ENCODE results near the gene PLPP6. TPM values are rescaled to one million over a fixed set of nuclear protein-coding genes. Genes with fewer than 3 reads are reported as not detected.

Gene PLPP6
- total and polyA plus RNA-seq, 2 of the 8 experiments (the other 6 are each of a cell fraction or from before 2014, with no cell fraction given): 11.8 to 13.3 TPM

DNA sequence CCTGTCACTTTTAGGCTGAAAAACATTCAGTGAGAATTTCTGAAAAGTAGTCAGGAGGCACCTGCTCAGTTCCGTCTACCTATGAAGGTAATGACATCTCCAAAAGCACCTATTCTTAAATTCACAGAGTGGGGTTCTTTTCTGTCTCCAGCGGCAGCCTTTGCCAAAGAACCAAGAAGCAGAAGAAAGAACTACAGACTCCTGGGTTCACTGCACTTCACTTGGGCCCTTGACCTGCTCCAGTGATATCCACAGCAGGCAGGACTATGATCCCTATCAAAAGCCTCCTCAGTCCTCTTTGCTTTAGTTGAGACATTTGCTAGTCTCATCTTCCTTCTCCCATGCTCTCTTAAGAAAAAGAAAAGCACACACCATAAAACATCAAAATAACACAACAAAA lies 19.7 kb upstream of the PLPP6 start:
- Histone ChIP-seq H4K8ac (ENCODE audit: extremely low read depth, insufficient read depth, low read length) (no peak overlapping the region), H3K27ac (ENCODE audit: low read depth, low read length) (no peak overlapping the region), H3K4me2 (ENCODE audit: insufficient read depth in 1 of 2, low read depth in 2 of 2, low read length in 2 of 2) (no peak overlapping the region), H4K5ac (ENCODE audit: insufficient read length, low read depth, low read length) (no peak overlapping the region), H2BK12ac (ENCODE audit: low read depth, low read length) (no peak overlapping the region), H3K4me1 (replicated peaks in 1 of 4; ENCODE audit: control insufficient read depth in 3 of 4, insufficient read depth in 4 of 4, low read length in 3 of 4) (no peaks in the 10 kb centered on the region), H2AFZ (ENCODE audit: low read length) (no peak overlapping the region), H3K4ac (replicated peaks; ENCODE audit: insufficient read length, low read depth, low read length) (no peak overlapping the region), H3K79me1 (ENCODE audit: low read depth, low read length) (no peaks in the 10 kb centered on the region), H2BK120ac (replicated peaks; ENCODE audit: low read depth, low read length) (no peak overlapping the region), H3K4me3 (ENCODE audit: extremely low read depth in 1 of 4, insufficient read depth in 2 of 4, low read depth in 3 of 4, low read length in 4 of 4) (no peak overlapping the region), H3K23me2 (ENCODE audit: low read depth, low read length) (no peaks in the 10 kb centered on the region; the same call in 1 of the 2 replicates), H3K36me3 (ENCODE audit: control insufficient read depth in 2 of 4, insufficient read depth in 4 of 4, low read length in 3 of 4) (no peaks in the 10 kb centered on the region), H2BK20ac (ENCODE audit: low read length) (no peak overlapping the region), H2BK5ac (ENCODE audit: low read depth, low read length) (no peak overlapping the region), H3K79me2 (ENCODE audit: control insufficient read depth in 1 of 2, insufficient read depth in 2 of 2, low read length in 2 of 2) (no peaks in the 10 kb centered on the region), H3K23ac (ENCODE audit: insufficient read length) (no peak overlapping the region), H3K27me3 (replicated peaks in 1 of 4; ENCODE audit: control insufficient read depth in 3 of 4, extremely low read depth in 1 of 4, insufficient read depth in 3 of 4, low read length in 3 of 4) (no peaks in the 10 kb centered on the region), H3K18ac (ENCODE audit: extremely low read depth, low read length) (no peak overlapping the region), H3K14ac (ENCODE audit: insufficient read length) (no peak overlapping the region), H3K56ac (replicated peaks; ENCODE audit: insufficient read length, low read depth, low read length) (no peak overlapping the region), H4K20me1 (replicated peaks in 1 of 2; ENCODE audit: control insufficient read depth in 1 of 2, insufficient read depth in 2 of 2, low read length in 2 of 2) (no peaks in the 10 kb centered on the region), H2BK15ac (ENCODE audit: low read length) (no peak overlapping the region), H3K9ac (replicated peaks in 1 of 4; ENCODE audit: extremely low read depth in 1 of 4, low read depth in 3 of 4, low read length in 3 of 4) (no peak overlapping the region), H3K9me3 (ENCODE audit: insufficient read depth in 2 of 2, low read depth in 1 of 2, low read length in 1 of 2) (no peaks in the 10 kb centered on the region), H4K91ac (replicated peaks; ENCODE audit: insufficient read length, low read length) (no peak overlapping the region), H2AK5ac (ENCODE audit: low read depth, low read length) (no peak overlapping the region)
- CTCF ChIA-PET (ENCODE audit: partially characterized antibody): interaction anchor here (1.0 to 2.1 kb wide), 3 partner anchors 89 to 261 kb away, joined by 3 to 7 read pairs (median 3); no protein-coding TSS in a partner anchor
- DNase-seq (ENCODE audit: low read depth in 1 of 2, low spot score in 2 of 2): no peak
- WGBS, 2 experiments (ENCODE audit: extremely low coverage in 1 of 2, insufficient coverage in 1 of 2, insufficient read length in 1 of 2, insufficient replicate concordance in 2 of 2, low coverage in 1 of 2, low lambda C conversion rate in 2 of 2, missing lambda C conversion rate in 1 of 2): 82% methylated on average over 2 of the region's 2 CpGs; no CpG with 5 or more reads in 1 of the 2 experiments
- FAIRE-seq: no peak
- POLR2A ChIA-PET (ENCODE audit: partially characterized antibody): interaction anchor here (1.5 kb wide), 1 partner anchor 21 kb away, joined by 5 read pairs; no protein-coding TSS in a partner anchor
- TF ChIP-seq SIRT6 (IDR thresholded peaks at IDR 0.05; ENCODE audit: low read length) (no peak), SIX5 (IDR thresholded peaks at IDR 0.05; ENCODE audit: low read depth, low read length) (no peak), CBX5 (IDR thresholded peaks at IDR 0.05; ENCODE audit: low read depth, low read length) (no peak), CTCF (IDR thresholded peaks at IDR 0.05; ENCODE audit: control extremely low read depth in 1 of 3, insufficient read depth in 1 of 3, low read depth in 1 of 3, low read length in 3 of 3) (no peak), EZH2 (IDR thresholded peaks at IDR 0.05; ENCODE audit: low read depth, low read length, severe bottlenecking) (no peak), EGR1 (IDR thresholded peaks at IDR 0.05; ENCODE audit: borderline replicate concordance, low read depth, low read length) (no peak), CHD2 (IDR thresholded peaks at IDR 0.05; ENCODE audit: low read length) (no peak), POU5F1 (IDR thresholded peaks at IDR 0.05; ENCODE audit: low read depth, low read length) (no peak), GABPA (IDR thresholded peaks at IDR 0.05; ENCODE audit: borderline replicate concordance, insufficient read depth, low read length) (no peak)
- TF ChIP-seq, protein P1, sequence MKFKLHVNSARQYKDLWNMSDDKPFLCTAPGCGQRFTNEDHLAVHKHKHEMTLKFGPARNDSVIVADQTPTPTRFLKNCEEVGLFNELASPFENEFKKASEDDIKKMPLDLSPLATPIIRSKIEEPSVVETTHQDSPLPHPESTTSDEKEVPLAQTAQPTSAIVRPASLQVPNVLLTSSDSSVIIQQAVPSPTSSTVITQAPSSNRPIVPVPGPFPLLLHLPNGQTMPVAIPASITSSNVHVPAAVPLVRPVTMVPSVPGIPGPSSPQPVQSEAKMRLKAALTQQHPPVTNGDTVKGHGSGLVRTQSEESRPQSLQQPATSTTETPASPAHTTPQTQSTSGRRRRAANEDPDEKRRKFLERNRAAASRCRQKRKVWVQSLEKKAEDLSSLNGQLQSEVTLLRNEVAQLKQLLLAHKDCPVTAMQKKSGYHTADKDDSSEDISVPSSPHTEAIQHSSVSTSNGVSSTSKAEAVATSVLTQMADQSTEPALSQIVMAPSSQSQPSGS (IDR thresholded peaks at IDR 0.05; ENCODE audit: low read length): no peak

Data from H1 (cell line).